Activated CD8-positive, alpha-beta T cell treated with anti-CD3 and anti-CD28 coated beads, Interleukin-2, amount 10 ng/mL, durations not matched to agents 7 days and 5 days (primary cell): ENCODE measurements around the gene SLU7. TPM values are rescaled to one million over a fixed set of nuclear protein-coding genes. Genes with fewer than 3 reads are reported as not detected.

ENCODE experiments used
- ATAC-seq: fragments of 150-1000 bp; cut with Tn5 transposase; one replicate; pipeline ENCODE4 v1.10.0; 2021; ENCODE audit warnings: moderate library complexity
- CTCF ChIA-PET: fragments of 350-600 bp; sonication (Branson Sonifier 250); formaldehyde crosslinking; loops from one replicate; lab custom pipeline; 2021; ENCODE audit warnings: antibody characterized with exemption; lab: Charles Lee
- POLR2A ChIA-PET: fragments of 350-600 bp; sonication (Branson Sonifier 250); formaldehyde crosslinking; loops from one replicate; lab custom pipeline; 2021; ENCODE audit warnings: antibody characterized with exemption; lab: Charles Lee
- DNase-seq: peaks from one replicate; pipeline ENCODE4 v3.0.0-alpha.2; 2020
- H3K27ac Mint-ChIP-seq: one replicate; pipeline ENCODE4 v1.8.0; 2021; ENCODE audit warnings: mild to moderate bottlenecking, mixed read lengths
- H3K27me3 Mint-ChIP-seq: one replicate; pipeline ENCODE4 v1.8.0; 2021; ENCODE audit warnings: low read depth, mixed read lengths
- H3K36me3 Mint-ChIP-seq: one replicate; pipeline ENCODE4 v1.8.0; 2021; ENCODE audit warnings: low read depth, mixed read lengths
- H3K4me1 Mint-ChIP-seq: one replicate; pipeline ENCODE4 v1.8.0; 2021; ENCODE audit warnings: low read depth, mixed read lengths
- H3K4me3 Mint-ChIP-seq: one replicate; pipeline ENCODE4 v1.8.0; 2021; ENCODE audit warnings: mild to moderate bottlenecking, mixed read lengths
- H3K9me3 Mint-ChIP-seq: one replicate; pipeline ENCODE4 v1.8.0; 2022; ENCODE audit warnings: mixed read lengths; ENCODE audit not compliant: insufficient read depth
- total RNA-seq, 2 experiments: library from RNA; stranded (reverse); gene quantifications; one replicate each; pipeline ENCODE4 v1.2.3, GENCODE V29; 2021

SLU7 gene
- total RNA-seq, 2 experiments from 2014 or later = 41.0 to 46.9 TPM

- H3K27ac Mint-ChIP-seq = no peak overlapping the region
- peaks cover 29% of the 10 kb centered on the region for H3K4me1 Mint-ChIP-seq
- H3K36me3 Mint-ChIP-seq = no peaks in the 10 kb centered on the region
- H3K27me3 Mint-ChIP-seq = no peaks in the 10 kb centered on the region
- H3K9me3 Mint-ChIP-seq = no peaks in the 10 kb centered on the region
- DNase-seq (no peak), ATAC-seq (no peak)
- no peak overlapping the region for H3K4me3 Mint-ChIP-seq
- ChIA-PET CTCF (interaction anchor here (6.2 kb wide), 1 partner anchor 21 kb away, joined by 122 read pairs; no protein-coding TSS in a partner anchor), POLR2A (no interaction called here)
These were observed 42.5 kb upstream of the SLU7 start for GRCh38 chr5:160461378-160461777.

GRCh38 chr5:160460377-160461049, 41.6 kb upstream of the SLU7 start:
- no peak overlapping the region for H3K4me3 Mint-ChIP-seq
- peaks cover 27% of the 10 kb centered on the region for H3K4me1 Mint-ChIP-seq
- H3K27ac Mint-ChIP-seq = no peak overlapping the region
- H3K36me3 Mint-ChIP-seq = no peaks in the 10 kb centered on the region
- ChIA-PET CTCF (interaction anchor here (0.6 to 6.2 kb wide), 5 partner anchors 20 to 49 kb away, joined by 3 to 122 read pairs (median 6); partner anchors contain the start of gene SLU7), POLR2A (no interaction called here)
- peaks cover under 1% of the 10 kb centered on the region for H3K27me3 Mint-ChIP-seq
- no peaks in the 10 kb centered on the region for H3K9me3 Mint-ChIP-seq
- DNase-seq = no peak
- no peak for ATAC-seq

DNA sequence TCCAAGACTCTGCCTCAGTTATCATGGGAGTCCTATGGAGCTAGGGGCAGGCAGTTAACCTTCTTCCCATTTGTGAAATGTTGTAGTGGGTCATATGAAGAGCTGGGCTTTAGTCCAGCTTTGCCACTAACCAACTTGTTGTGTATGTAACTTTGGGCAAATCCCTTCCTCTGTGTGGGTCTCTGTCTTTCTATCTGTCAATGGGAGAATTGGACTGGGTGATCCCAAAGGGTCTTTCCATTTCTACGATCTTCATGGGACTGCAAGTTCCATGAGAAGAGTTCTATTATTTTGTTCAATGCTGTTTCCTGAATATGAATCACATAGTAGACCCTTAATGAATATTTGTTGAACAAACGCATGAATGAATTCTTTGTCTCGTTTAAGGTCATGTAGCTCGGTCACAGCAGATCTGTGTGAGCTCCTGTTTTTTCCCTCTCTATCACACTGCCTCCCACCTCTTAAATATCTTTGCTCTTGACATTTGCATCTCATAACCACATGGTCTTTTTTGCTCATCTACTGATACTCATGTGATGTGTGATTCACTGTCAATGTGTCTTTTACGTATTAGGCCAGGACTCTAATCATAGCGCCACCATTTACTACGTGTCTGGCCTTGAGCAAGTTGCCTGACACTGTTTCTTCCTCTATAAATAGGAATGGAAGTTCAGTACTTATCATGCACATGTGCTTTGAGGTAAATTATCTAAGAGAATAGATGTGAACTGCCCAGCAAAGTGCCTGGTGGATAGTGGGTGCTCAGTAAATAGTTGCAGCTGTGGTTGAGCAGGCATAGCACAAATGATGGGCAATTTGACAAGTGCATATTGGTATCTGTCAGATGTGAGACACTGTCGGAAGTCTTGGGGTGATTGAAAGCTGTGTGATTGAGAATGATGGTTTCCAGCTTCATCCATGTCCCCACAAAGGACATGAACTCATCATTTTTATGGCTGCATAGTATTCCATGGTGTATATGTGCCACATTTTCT, 40.2 kb upstream of the SLU7 start:
- Mint-ChIP-seq H3K4me3 (no peak overlapping the region), H3K9me3 (no peaks in the 10 kb centered on the region), H3K27ac (no peak overlapping the region), H3K27me3 (peaks cover 3% of the 10 kb centered on the region), H3K4me1 (peaks cover 18% of the 10 kb centered on the region), H3K36me3 (no peaks in the 10 kb centered on the region)
- CTCF ChIA-PET = interaction anchor here (1.3 to 6.2 kb wide), 6 partner anchors 8 to 51 kb away, joined by 3 to 122 read pairs (median 6); partner anchors contain the start of gene SLU7
- ATAC-seq (no peak), DNase-seq (no peak)
- POLR2A ChIA-PET = interaction anchor here (1.8 kb wide), 1 partner anchor 8 kb away, joined by 6 read pairs; no protein-coding TSS in a partner anchor

GRCh38 chr5:160457252-160457651, 38.4 kb upstream of the SLU7 start:
- Mint-ChIP-seq H3K27me3 (peaks cover 9% of the 10 kb centered on the region), H3K4me1 (peaks cover 8% of the 10 kb centered on the region), H3K27ac (no peak overlapping the region), H3K9me3 (no peaks in the 10 kb centered on the region), H3K4me3 (no peak overlapping the region), H3K36me3 (no peaks in the 10 kb centered on the region)
- POLR2A ChIA-PET = interaction anchor here (1.8 kb wide), 1 partner anchor 10 kb away, joined by 6 read pairs; no protein-coding TSS in a partner anchor
- DNase-seq = no peak
- CTCF ChIA-PET = interaction anchor here (1.7 to 6.2 kb wide), 2 partner anchors 10 to 17 kb away, joined by 5 to 122 read pairs; no protein-coding TSS in a partner anchor
- ATAC-seq = no peak

GRCh38 chr5:160456480-160457177, 37.7 kb upstream of the SLU7 start:
- no peaks in the 10 kb centered on the region for H3K36me3 Mint-ChIP-seq
- POLR2A ChIA-PET = no interaction called here
- no peaks in the 10 kb centered on the region for H3K9me3 Mint-ChIP-seq
- DNase-seq (no peak), ATAC-seq (no peak)
- no peak overlapping the region for H3K27ac Mint-ChIP-seq
- H3K4me1 Mint-ChIP-seq = peaks cover 7% of the 10 kb centered on the region
- CTCF ChIA-PET = interaction anchor here (6.2 kb wide), 1 partner anchor 16 kb away, joined by 122 read pairs; no protein-coding TSS in a partner anchor
- H3K4me3 Mint-ChIP-seq = no peak overlapping the region
- peaks cover 9% of the 10 kb centered on the region for H3K27me3 Mint-ChIP-seq

- peaks cover 7% of the 10 kb centered on the region for H3K4me1 Mint-ChIP-seq
- ChIA-PET POLR2A (no interaction called here), CTCF (interaction anchor here (1.0 kb wide), 1 partner anchor 17 kb away, joined by 3 read pairs; no protein-coding TSS in a partner anchor)
- no peak overlapping the region for H3K27ac Mint-ChIP-seq
- H3K36me3 Mint-ChIP-seq = no peaks in the 10 kb centered on the region
- no peak overlapping the region for H3K4me3 Mint-ChIP-seq
- peaks cover 9% of the 10 kb centered on the region for H3K27me3 Mint-ChIP-seq
- no peaks in the 10 kb centered on the region for H3K9me3 Mint-ChIP-seq
- no peak for DNase-seq
- no peak for ATAC-seq
These were observed 36.7 kb upstream of the SLU7 start for GRCh38 chr5:160455600-160455999.

DNA sequence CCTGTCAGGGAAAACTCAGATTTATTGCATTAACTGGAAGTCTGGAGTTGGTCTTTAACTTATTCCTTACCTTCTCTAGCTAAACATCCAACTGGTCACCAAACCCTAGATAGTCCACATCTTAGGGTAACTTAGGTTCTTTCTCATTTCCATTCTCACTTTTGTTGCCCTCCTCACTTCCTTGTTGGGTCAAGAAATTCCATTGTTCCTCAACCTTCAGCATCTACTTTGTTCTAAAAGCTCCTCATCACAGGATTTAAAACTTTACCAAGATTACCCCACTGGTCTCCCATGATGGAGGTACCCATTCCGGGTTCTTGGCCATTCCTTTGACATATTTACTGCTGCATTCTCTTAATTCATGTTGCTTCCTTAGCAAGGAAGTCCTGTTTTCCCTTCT, 34.9 kb upstream of the SLU7 start:
- ChIA-PET POLR2A (no interaction called here), CTCF (interaction anchor here (2.3 to 3.4 kb wide), 2 partner anchors 14 kb away, joined by 7 to 22 read pairs; no protein-coding TSS in a partner anchor)
- DNase-seq (no peak), ATAC-seq (no peak)
- no peak overlapping the region for H3K27ac Mint-ChIP-seq
- peaks cover 9% of the 10 kb centered on the region for H3K27me3 Mint-ChIP-seq
- H3K36me3 Mint-ChIP-seq = no peaks in the 10 kb centered on the region
- peaks cover 7% of the 10 kb centered on the region for H3K4me1 Mint-ChIP-seq
- H3K9me3 Mint-ChIP-seq = peaks cover 7% of the 10 kb centered on the region
- no peak overlapping the region for H3K4me3 Mint-ChIP-seq

DNA sequence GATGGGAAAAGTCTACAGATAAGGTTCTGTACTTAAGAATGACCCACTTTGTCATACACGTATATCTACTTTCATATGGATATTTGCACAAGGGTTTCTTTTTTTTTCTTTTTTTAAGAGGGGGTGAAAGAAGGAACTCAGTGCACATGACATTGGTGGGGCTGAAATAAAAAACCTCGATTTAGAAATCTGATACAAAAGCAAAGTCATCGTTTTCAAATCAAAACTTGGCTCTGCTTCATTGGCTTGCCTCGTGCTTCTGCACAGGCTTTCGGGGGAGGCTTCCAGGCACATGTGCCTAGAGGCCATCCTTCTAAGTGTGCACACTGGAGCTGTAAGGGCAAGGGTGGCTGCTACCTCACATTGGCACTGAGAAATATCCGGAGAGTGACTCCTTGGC, 33.9 kb upstream of the SLU7 start:
- H3K4me3 Mint-ChIP-seq = no peak overlapping the region
- DNase-seq (no peak), ATAC-seq (no peak)
- POLR2A ChIA-PET = no interaction called here
- H3K36me3 Mint-ChIP-seq = no peaks in the 10 kb centered on the region
- peaks cover 11% of the 10 kb centered on the region for H3K27me3 Mint-ChIP-seq
- peaks cover 7% of the 10 kb centered on the region for H3K9me3 Mint-ChIP-seq
- H3K4me1 Mint-ChIP-seq = peaks cover 7% of the 10 kb centered on the region
- no peak overlapping the region for H3K27ac Mint-ChIP-seq
- CTCF ChIA-PET = interaction anchor here (1.3 to 3.4 kb wide), 3 partner anchors 9 to 15 kb away, joined by 4 to 22 read pairs (median 7); no protein-coding TSS in a partner anchor

GRCh38 chr5:160452036-160452435, 33.2 kb upstream of the SLU7 start:
- peaks cover 7% of the 10 kb centered on the region for H3K9me3 Mint-ChIP-seq
- ChIA-PET CTCF (interaction anchor here (1.3 to 3.4 kb wide), 2 partner anchors 8 to 13 kb away, joined by 4 to 22 read pairs; no protein-coding TSS in a partner anchor), POLR2A (no interaction called here)
- peaks cover 11% of the 10 kb centered on the region for H3K27me3 Mint-ChIP-seq
- peaks cover 7% of the 10 kb centered on the region for H3K4me1 Mint-ChIP-seq
- H3K4me3 Mint-ChIP-seq = no peak overlapping the region
- no peak for ATAC-seq
- no peaks in the 10 kb centered on the region for H3K36me3 Mint-ChIP-seq
- no peak overlapping the region for H3K27ac Mint-ChIP-seq
- DNase-seq = no peak

GRCh38 chr5:160451281-160451680, 32.4 kb upstream of the SLU7 start:
- ChIA-PET POLR2A (no interaction called here), CTCF (interaction anchor here (3.4 kb wide), 1 partner anchor 12 kb away, joined by 22 read pairs; no protein-coding TSS in a partner anchor)
- ATAC-seq (no peak), DNase-seq (no peak)
- no peaks in the 10 kb centered on the region for H3K36me3 Mint-ChIP-seq
- H3K27ac Mint-ChIP-seq = no peak overlapping the region
- H3K4me1 Mint-ChIP-seq = peaks cover 7% of the 10 kb centered on the region
- H3K4me3 Mint-ChIP-seq = no peak overlapping the region
- H3K27me3 Mint-ChIP-seq = peaks cover 11% of the 10 kb centered on the region
- H3K9me3 Mint-ChIP-seq = peaks cover 7% of the 10 kb centered on the region
